Measurements from ENCODE around the gene KRTAP4-3. TPM values are rescaled to one million over a fixed set of nuclear protein-coding genes. Genes with fewer than 3 reads are reported as not detected.

Gene KRTAP4-3
- total and polyA plus RNA-seq, 2 of the 13 experiments (the other 11 are each of a cell fraction or from before 2014, with no cell fraction given), result not detected

- H3K27ac ChIP-seq (ENCODE audit: extremely low read length, insufficient read depth, low read length), result no peak overlapping the region
- no peak overlapping the region for H3K4me3 ChIP-seq (replicated peaks in 1 of 3; ENCODE audit: insufficient read depth in 1 of 3, low read depth in 2 of 3, low read length in 3 of 3)
- POLR2A ChIA-PET, result no interaction called here
- 28% methylated on average over 2 of the region's 2 CpGs for WGBS (ENCODE audit: low lambda C conversion rate)
- H3K4me1 ChIP-seq (ENCODE audit: insufficient read depth, low read length), result no peaks in the 10 kb centered on the region
- BruUV-seq (replicated peaks), result no TSS peak
- no peak overlapping the region for H3K9ac ChIP-seq (ENCODE audit: insufficient read depth, low read depth, low read length)
- no peaks in the 10 kb centered on the region for H3K36me3 ChIP-seq (replicated peaks in 1 of 2; ENCODE audit: control insufficient read depth in 1 of 2, insufficient read depth in 2 of 2, low read length in 2 of 2)
- intact Hi-C loops (cut with micrococcal nuclease; ENCODE audit: unreplicated experiment), result loop anchor here (10.0 kb wide), 1 partner anchor 267 kb away; no protein-coding TSS in a partner anchor
- H3K9me3 ChIP-seq (ENCODE audit: low read length), result no peaks in the 10 kb centered on the region
- no peak for FAIRE-seq
- H2AFZ ChIP-seq (ENCODE audit: low read length), result no peak overlapping the region
- no peaks in the 10 kb centered on the region for H3K79me2 ChIP-seq (ENCODE audit: insufficient read depth, low read length)
- TF ChIP-seq ZNF143 (CRISPR knock-in tag; IDR thresholded peaks at IDR 0.05), result no peak
- TF ChIP-seq DBP (CRISPR knock-in tag; IDR thresholded peaks at IDR 0.05; ENCODE audit: not compliant biosample characterization), result no peak
- TF ChIP-seq ZNF3 (CRISPR knock-in tag; IDR thresholded peaks at IDR 0.05), result no peak
- DNase-seq (ENCODE audit: low spot score), result no peak
- peaks cover 0 to 11% of the 10 kb centered on the region in 2 experiments; a peak in 3 of 5 replicates for H3K27me3 ChIP-seq (ENCODE audit: control insufficient read depth in 1 of 2, insufficient read depth in 2 of 2, low read length in 2 of 2)
- no peak overlapping the region for H3K4me2 ChIP-seq (ENCODE audit: low read depth, low read length)
- CTCF ChIA-PET (ENCODE audit: low intra/inter-chr PET ratio, low total read pairs), result no interaction called here
- no peaks in the 10 kb centered on the region for H4K20me1 ChIP-seq (ENCODE audit: insufficient read depth, low read length)
- in situ Hi-C loops (cut with HindIII; ENCODE audit: extremely low pct_ligation_motif_present, low pct_unique_long_range_greater_than_20kb), result no loop called here
- ATAC-seq, result no peak
Observed at GRCh38 chr17:41171886-41172285, 3.9 kb upstream of the KRTAP4-3 start.

- CTCF ChIA-PET (ENCODE audit: low intra/inter-chr PET ratio, low total read pairs), result no interaction called here
Observed at GRCh38 chr17:41167561-41167960, 460 bp downstream of the KRTAP4-3 start.

More at GRCh38 chr17:41167561-41167960, 460 bp downstream of the KRTAP4-3 start:
- intact Hi-C loops (cut with micrococcal nuclease; ENCODE audit: unreplicated experiment) (no loop called here), in situ Hi-C loops (cut with HindIII; ENCODE audit: extremely low pct_ligation_motif_present, low pct_unique_long_range_greater_than_20kb) (no loop called here)
- H4K20me1 ChIP-seq (ENCODE audit: insufficient read depth, low read length), result no peaks in the 10 kb centered on the region
- ATAC-seq (no peak), DNase-seq (ENCODE audit: low spot score) (no peak), FAIRE-seq (no peak)
- H3K4me3 ChIP-seq (replicated peaks in 1 of 3; ENCODE audit: insufficient read depth in 1 of 3, low read depth in 2 of 3, low read length in 3 of 3), result no peak overlapping the region
- WGBS (ENCODE audit: low lambda C conversion rate), result 42% methylated on average over 7 of the region's 7 CpGs
- H2AFZ ChIP-seq (ENCODE audit: low read length), result no peak overlapping the region
- no peak overlapping the region for H3K4me2 ChIP-seq (ENCODE audit: low read depth, low read length)
- no peaks in the 10 kb centered on the region; a peak in 1 of 5 replicates for H3K27me3 ChIP-seq (ENCODE audit: control insufficient read depth in 1 of 2, insufficient read depth in 2 of 2, low read length in 2 of 2)
- BruUV-seq (replicated peaks), result no TSS peak
- H3K27ac ChIP-seq (ENCODE audit: extremely low read length, insufficient read depth, low read length), result no peak overlapping the region
- H3K4me1 ChIP-seq (ENCODE audit: insufficient read depth, low read length), result no peaks in the 10 kb centered on the region
- POLR2A ChIA-PET, result no interaction called here
- no peaks in the 10 kb centered on the region for H3K36me3 ChIP-seq (replicated peaks in 1 of 2; ENCODE audit: control insufficient read depth in 1 of 2, insufficient read depth in 2 of 2, low read length in 2 of 2)
- no peaks in the 10 kb centered on the region for H3K9me3 ChIP-seq (ENCODE audit: low read length)
- no peak overlapping the region for H3K9ac ChIP-seq (ENCODE audit: insufficient read depth, low read depth, low read length)
- TF ChIP-seq ZNF34 (CRISPR knock-in tag; IDR thresholded peaks at IDR 0.05; ENCODE audit: borderline replicate concordance) (no peak), SSRP1 (CRISPR knock-in tag; IDR thresholded peaks at IDR 0.05) (no peak), JDP2 (CRISPR knock-in tag; IDR thresholded peaks at IDR 0.05; ENCODE audit: borderline replicate concordance) (no peak), ZNF775 (CRISPR knock-in tag; IDR thresholded peaks at IDR 0.05; ENCODE audit: borderline replicate concordance) (no peak), ZNF101 (CRISPR knock-in tag; IDR thresholded peaks at IDR 0.05; ENCODE audit: borderline replicate concordance, low read depth) (no peak), DRAP1 (CRISPR knock-in tag; IDR thresholded peaks at IDR 0.05) (no peak), ZNF350 (CRISPR knock-in tag; IDR thresholded peaks at IDR 0.05; ENCODE audit: borderline replicate concordance, low read depth) (no peak), CEBPG (CRISPR knock-in tag; IDR thresholded peaks at IDR 0.05) (no peak), ATF7 (IDR thresholded peaks at IDR 0.05) (no peak), ATF7 (CRISPR knock-in tag; IDR thresholded peaks at IDR 0.05) (no peak), ZFP37 (CRISPR knock-in tag; IDR thresholded peaks at IDR 0.05; ENCODE audit: borderline replicate concordance) (no peak)
- no peaks in the 10 kb centered on the region for H3K79me2 ChIP-seq (ENCODE audit: insufficient read depth, low read length)

All from HepG2 (cell line).